SK-N-SH (cell line): ENCODE results near the gene POLA1. TPM values are rescaled to one million over a fixed set of nuclear protein-coding genes. Genes with fewer than 3 reads are reported as not detected.

Experiments used
- CTCF ChIA-PET: fragments of 300-600, 350-600 bp; formaldehyde crosslinking; extraction: SDS; loops from one replicate; lab custom pipeline; 2021; lab: Yijun Ruan, JAX
- POLR2A ChIA-PET: fragments of 350-600 bp; sonication (Branson Sonifier 250); formaldehyde crosslinking; extraction: SDS; loops from one replicate; lab custom pipeline; 2020; ENCODE audit warnings: antibody characterized with exemption, inconsistent platforms; lab: Yijun Ruan, JAX
- DNase-seq: peaks from one replicate; pipeline ENCODE4 v3.0.0; 2012
- H2AFZ ChIP-seq: fragments of 200-600 bp; sonication (generic); 2 replicates; pipeline ENCODE4 v1.8.1; 2016; ENCODE audit warnings: antibody characterized with exemption, mild to moderate bottlenecking, low read depth
- H3F3A ChIP-seq: fragments of 200-600 bp; sonication (generic); replicated peaks from 2 replicates; pipeline ENCODE3; 2016; ENCODE audit warnings: antibody characterized with exemption, mild to moderate bottlenecking; ENCODE audit not compliant: insufficient read depth
- H3K27ac ChIP-seq, 2 experiments: fragments of 200-500 bp in 1 of 2; fragments of 200-600 bp in 1 of 2; sonication (Bioruptor generic) in 1 of 2; sonication (generic), shearing (Covaris generic) in 1 of 2; 2 replicates each; pipeline versions ENCODE4 v1.5.1 to v1.6.1; 2014 to 2016; ENCODE audit warnings: low read depth in 2 of 2, inconsistent platforms in 1 of 2, low read length in 1 of 2, mild to moderate bottlenecking in 1 of 2, mixed read lengths in 1 of 2
- H3K27me3 ChIP-seq: fragments of 200-600 bp; sonication (generic), shearing (Covaris generic); 2 replicates; pipeline ENCODE4 v1.6.1; 2016; ENCODE audit warnings: mixed run types; ENCODE audit not compliant: insufficient read depth
- H3K36me3 ChIP-seq, 2 experiments: fragments of 200-500 bp in 1 of 2; fragments of 200-600 bp in 1 of 2; sonication (Bioruptor generic) in 1 of 2; sonication (generic) in 1 of 2; replicated peaks in 1 of 2; 2 replicates each; pipeline versions ENCODE3 to v1.5.1; 2014 to 2016; ENCODE audit warnings: low read length in 1 of 2, mild to moderate bottlenecking in 1 of 2; ENCODE audit not compliant: insufficient read depth in 2 of 2, control insufficient read depth in 1 of 2
- H3K4me1 ChIP-seq, 2 experiments: fragments of 200-500 bp in 1 of 2; fragments of 200-600 bp in 1 of 2; sonication (Bioruptor generic) in 1 of 2; sonication (generic), shearing (Covaris generic) in 1 of 2; 2 replicates each; pipeline versions ENCODE4 v1.5.1 to v1.6.1; 2014 to 2016; ENCODE audit warnings: low read depth in 1 of 2, low read length in 1 of 2, mixed run types in 1 of 2; ENCODE audit not compliant: insufficient read depth in 2 of 2, control insufficient read depth in 1 of 2
- H3K4me2 ChIP-seq: fragments of 200-600 bp; sonication (generic), shearing (Covaris generic); 2 replicates; pipeline ENCODE4 v1.6.1; 2017; ENCODE audit warnings: mixed run types
- H3K4me3 ChIP-seq, 2 experiments: fragments of 200-500 bp in 1 of 2; fragments of 200-600 bp in 1 of 2; sonication (Bioruptor generic) in 1 of 2; sonication (generic), shearing (Covaris generic) in 1 of 2; 2 replicates each; pipeline versions ENCODE4 v1.5.1 to v1.8.1; 2014 to 2016; ENCODE audit warnings: low read depth in 2 of 2, inconsistent platforms in 1 of 2, low read length in 1 of 2, mild to moderate bottlenecking in 1 of 2, mixed read lengths in 1 of 2, moderate library complexity in 1 of 2
- H3K79me2 ChIP-seq: fragments of 200-600 bp; sonication (generic); 2 replicates; pipeline ENCODE4 v1.8.1; 2017; ENCODE audit warnings: mild to moderate bottlenecking; ENCODE audit not compliant: insufficient read depth
- H3K9ac ChIP-seq: fragments of 200-600 bp; sonication (generic); 2 replicates; pipeline ENCODE4 v1.6.1; 2017; ENCODE audit warnings: mixed run types
- H3K9me2 ChIP-seq: fragments of 200-600 bp; sonication (generic); 2 replicates; pipeline ENCODE4 v1.6.1; 2017; ENCODE audit warnings: mixed run types
- H3K9me3 ChIP-seq: fragments of 200-600 bp; sonication (generic); 2 replicates; pipeline ENCODE4 v1.6.1; 2017; ENCODE audit warnings: mixed run types, mild to moderate bottlenecking, moderate library complexity
- H4K20me1 ChIP-seq: fragments of 200-600 bp; sonication (generic); 2 replicates; pipeline ENCODE4 v1.6.1; 2017; ENCODE audit warnings: mild to moderate bottlenecking, mixed run types; ENCODE audit not compliant: insufficient read depth
- CHD2 ChIP-seq: fragments of 150-350 bp; IDR thresholded peaks from 2 replicates; pipeline ENCODE4 v1.6.1; 2018; ENCODE audit warnings: low read length; ENCODE audit not compliant: partially characterized antibody
- ELF1 ChIP-seq: IDR thresholded peaks from 2 replicates; pipeline ENCODE4 v1.4.0; 2012
- FOXJ3 ChIP-seq: sonication (generic); formaldehyde crosslinking; IDR thresholded peaks from 2 replicates; pipeline ENCODE4 v1.5.1; 2020; ENCODE audit warnings: mild to moderate bottlenecking, missing genetic modification reagents
- FOXM1 ChIP-seq: IDR thresholded peaks from 2 replicates; pipeline ENCODE4 v1.4.0; 2012; ENCODE audit warnings: low read depth, mild to moderate bottlenecking
- GABPA ChIP-seq: IDR thresholded peaks from 2 replicates; pipeline ENCODE4 v1.4.0; 2012; ENCODE audit warnings: low read depth, mild to moderate bottlenecking
- GATA2 ChIP-seq: sonication (generic); formaldehyde crosslinking; IDR thresholded peaks from 2 replicates; pipeline ENCODE4 v1.5.0; 2020; ENCODE audit warnings: mild to moderate bottlenecking, missing genetic modification reagents
- IRF3 ChIP-seq: fragments of 150-350 bp; IDR thresholded peaks from 2 replicates; pipeline ENCODE4 v1.6.1; 2016; ENCODE audit warnings: mild to moderate bottlenecking, low read depth, low read length
- MEF2A ChIP-seq: IDR thresholded peaks from 2 replicates; pipeline ENCODE4 v1.4.0; 2012; ENCODE audit warnings: low read depth, borderline replicate concordance
- MXI1 ChIP-seq: IDR thresholded peaks from 2 replicates; pipeline ENCODE4 v1.6.1; 2012; ENCODE audit warnings: mild to moderate bottlenecking, low read depth, low read length, improper control_type of control experiment
- NFIC ChIP-seq: IDR thresholded peaks from 2 replicates; pipeline ENCODE4 v1.4.0; 2012; ENCODE audit warnings: borderline replicate concordance
- PBX3 ChIP-seq: IDR thresholded peaks from 2 replicates; pipeline ENCODE4; 2012
- REST ChIP-seq: IDR thresholded peaks from 2 replicates; pipeline ENCODE4 v1.6.1; 2012; ENCODE audit warnings: mild to moderate bottlenecking, low read depth, low read length, moderate library complexity
- RFX5 ChIP-seq: IDR thresholded peaks from 2 replicates; pipeline ENCODE4 v1.6.1; 2012; ENCODE audit warnings: mild to moderate bottlenecking, improper control_type of control experiment, low read length
- SMC3 ChIP-seq: IDR thresholded peaks from 2 replicates; pipeline ENCODE4 v1.6.1; 2012; ENCODE audit warnings: low read depth, low read length, improper control_type of control experiment
- TCF12 ChIP-seq: IDR thresholded peaks from 2 replicates; pipeline ENCODE4 v1.4.0; 2012
- ZBTB33 ChIP-seq: IDR thresholded peaks from 2 replicates; pipeline ENCODE4 v1.4.0; 2012; ENCODE audit warnings: low read depth, borderline replicate concordance
- WGBS: methylation state at CpG from one replicate; pipeline ENCODE4 v1.1.6; 2017; ENCODE audit warnings: low lambda C conversion rate; 5-methylcytosine and 5-hydroxymethylcytosine counted together
- polyA plus RNA-seq, 3 experiments: library from polyadenylated mRNA; depleted of rRNA; stranded (reverse); fragments of >200 nt; gene quantifications; 2 replicates each; pipeline ENCODE4 v1.2.3, GENCODE V29; 2012

Gene POLA1
- polyA plus RNA-seq, 1 of the 3 experiments (the other 2 are of a cell fraction), result 2.8 TPM

- Histone ChIP-seq H3K36me3 (no peaks in the 10 kb centered on the region), H3K4me1 (no peaks in the 10 kb centered on the region), H3K4me2 (no peak overlapping the region), H2AFZ (no peak overlapping the region), H3F3A (no peaks in the 10 kb centered on the region), H3K79me2 (no peaks in the 10 kb centered on the region), H3K9me2 (no peaks in the 10 kb centered on the region), H3K27me3 (no peaks in the 10 kb centered on the region; the same call in 1 of the 2 replicates), H4K20me1 (no peaks in the 10 kb centered on the region), H3K9ac (no peak overlapping the region), H3K9me3 (no peaks in the 10 kb centered on the region), H3K4me3 (no peak overlapping the region), H3K27ac (no peak overlapping the region)
- 11% methylated on average over 2 of the region's 2 CpGs for WGBS
- no peak for DNase-seq
- TF ChIP-seq MXI1, result no peak
- TF ChIP-seq NFIC, result no peak
- no peak for TF ChIP-seq GATA2
- no peak for TF ChIP-seq CHD2
- TF ChIP-seq PBX3, result no peak
- no peak for TF ChIP-seq ELF1
- CTCF ChIA-PET, result no interaction called here
- POLR2A ChIA-PET, result no interaction called here
These were observed 9.7 kb upstream of the POLA1 start for GRCh38 chrX:24684048-24684447.

GRCh38 chrX:24692305-24692704 is 1.4 kb upstream of the POLA1 start:
- Histone ChIP-seq H3K4me3 (no peak overlapping the region), H3K36me3 (no peaks in the 10 kb centered on the region), H2AFZ (peak overlapping the region; percentile 78; the same call in 1 of the 2 replicates), H4K20me1 (no peaks in the 10 kb centered on the region), H3K4me2 (no peak overlapping the region), H3K27me3 (no peaks in the 10 kb centered on the region), H3K9me2 (no peaks in the 10 kb centered on the region), H3F3A (no peaks in the 10 kb centered on the region), H3K9ac (no peak overlapping the region), H3K9me3 (no peaks in the 10 kb centered on the region), H3K27ac (no peak overlapping the region), H3K4me1 (no peaks in the 10 kb centered on the region; a peak in 1 of 4 replicates), H3K79me2 (peaks cover 29% of the 10 kb centered on the region; the same call in 1 of the 2 replicates)
- 42% methylated on average over 4 of the region's 4 CpGs for WGBS
- no peak for TF ChIP-seq TCF12
- TF ChIP-seq GABPA, result no peak
- no peak for TF ChIP-seq REST
- TF ChIP-seq RFX5, result no peak
- no peak for TF ChIP-seq FOXM1
- TF ChIP-seq PBX3, result no peak
- TF ChIP-seq GATA2, result no peak
- TF ChIP-seq NFIC, result no peak
- TF ChIP-seq IRF3, result no peak
- no peak for TF ChIP-seq MEF2A
- TF ChIP-seq SMC3, result no peak
- no peak for TF ChIP-seq ZBTB33
- TF ChIP-seq FOXJ3 (CRISPR knock-in tag), result no peak
- ChIA-PET CTCF (interaction anchor here (0.7 to 3.0 kb wide), 2 partner anchors 16 to 296 kb away, joined by 3 to 12 read pairs; no protein-coding TSS in a partner anchor), POLR2A (no interaction called here)
- no peak for DNase-seq
